SU-DHL-6 (cell line): ENCODE measurements around the gene TMEM121B.

Experiments
- EZH2phosphoT487 ChIP-seq: fragments of 200-600 bp; sonication (generic), shearing (Covaris generic); conservative IDR thresholded peaks from 2 replicates; pipeline ENCODE4 v1.6.1; 2018; ENCODE audit warnings: mild to moderate bottlenecking, antibody characterized with exemption, low read length, moderate library complexity, mixed read lengths
- TF ChIP-seq, protein P1 (sequence below): fragments of 200-600 bp; sonication (generic); IDR thresholded peaks from one replicate; pipeline ENCODE4 v1.5.1; 2017; ENCODE audit warnings: antibody characterized with exemption, mild to moderate bottlenecking, low read length, moderate library complexity; ENCODE audit not compliant: insufficient read depth, poor library complexity, severe bottlenecking

DNA sequence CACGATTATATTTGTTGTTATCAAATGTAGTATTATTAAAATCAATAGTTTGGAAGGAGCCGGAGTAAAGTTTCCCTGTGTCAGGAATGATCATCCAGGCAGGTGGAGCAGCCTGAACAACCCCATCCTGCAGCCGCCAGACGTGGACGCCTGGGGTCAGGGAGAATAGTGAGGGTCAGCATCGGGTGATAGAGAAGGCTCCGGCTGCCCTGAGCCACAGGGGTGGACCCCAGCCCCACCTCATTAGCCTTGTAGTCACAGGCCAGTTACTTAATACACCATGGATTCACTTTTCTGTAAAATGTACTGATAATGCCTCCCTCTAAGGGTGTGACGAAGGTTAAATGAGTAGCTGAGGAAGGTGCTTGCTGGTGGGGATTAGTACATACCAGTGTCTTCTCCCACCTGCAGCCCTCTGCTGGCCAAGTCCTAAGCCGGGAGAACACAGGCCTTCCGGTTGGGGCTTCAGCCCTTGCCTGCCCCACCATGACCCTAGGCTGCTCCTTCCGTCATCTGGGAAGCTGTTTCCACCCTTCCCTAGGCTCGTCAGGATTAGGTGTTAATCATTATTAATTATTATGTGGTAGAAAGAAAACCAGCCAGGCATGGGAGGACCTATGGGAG lies 14.9 kb downstream of the TMEM121B start:
- TF ChIP-seq, protein P1, sequence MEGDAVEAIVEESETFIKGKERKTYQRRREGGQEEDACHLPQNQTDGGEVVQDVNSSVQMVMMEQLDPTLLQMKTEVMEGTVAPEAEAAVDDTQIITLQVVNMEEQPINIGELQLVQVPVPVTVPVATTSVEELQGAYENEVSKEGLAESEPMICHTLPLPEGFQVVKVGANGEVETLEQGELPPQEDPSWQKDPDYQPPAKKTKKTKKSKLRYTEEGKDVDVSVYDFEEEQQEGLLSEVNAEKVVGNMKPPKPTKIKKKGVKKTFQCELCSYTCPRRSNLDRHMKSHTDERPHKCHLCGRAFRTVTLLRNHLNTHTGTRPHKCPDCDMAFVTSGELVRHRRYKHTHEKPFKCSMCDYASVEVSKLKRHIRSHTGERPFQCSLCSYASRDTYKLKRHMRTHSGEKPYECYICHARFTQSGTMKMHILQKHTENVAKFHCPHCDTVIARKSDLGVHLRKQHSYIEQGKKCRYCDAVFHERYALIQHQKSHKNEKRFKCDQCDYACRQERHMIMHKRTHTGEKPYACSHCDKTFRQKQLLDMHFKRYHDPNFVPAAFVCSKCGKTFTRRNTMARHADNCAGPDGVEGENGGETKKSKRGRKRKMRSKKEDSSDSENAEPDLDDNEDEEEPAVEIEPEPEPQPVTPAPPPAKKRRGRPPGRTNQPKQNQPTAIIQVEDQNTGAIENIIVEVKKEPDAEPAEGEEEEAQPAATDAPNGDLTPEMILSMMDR = no peak
- no peak for TF ChIP-seq EZH2phosphoT487
